ENCODE results near the gene FAM181B. TPM values are rescaled to one million over a fixed set of nuclear protein-coding genes. Genes with fewer than 3 reads are reported as not detected.

FAM181B gene
- total RNA-seq, 4 donors from 2014 or later: 0.26 to 5.7 (median 0.91) TPM; not detected in 1

- H3K27ac ChIP-seq: no peak overlapping the region
- H3K9me3 ChIP-seq: no peaks in the 10 kb centered on the region
- intact Hi-C loops (cut with DNase I; ENCODE audit: low total_unique reads): no loop called here
- H3K4me1 ChIP-seq: no peaks in the 10 kb centered on the region
- TF ChIP-seq CTCF (IDR thresholded peaks at IDR 0.05) (no peak), POLR2A (IDR thresholded peaks at IDR 0.05) (no peak)
- H3K4me3 ChIP-seq: no peak overlapping the region
- DNase-seq: no peak
- no peaks in the 10 kb centered on the region for H3K27me3 ChIP-seq
- H3K36me3 ChIP-seq: no peaks in the 10 kb centered on the region
These were observed 26.0 kb upstream of the FAM181B start for GRCh38 chr11:82759649-82760048.

GRCh38 chr11:82757660-82758357 is 24.1 kb upstream of the FAM181B start:
- Histone ChIP-seq H3K4me3 (no peak overlapping the region), H3K27ac (no peak overlapping the region), H3K4me1 (no peaks in the 10 kb centered on the region), H3K27me3 (no peaks in the 10 kb centered on the region), H3K36me3 (no peaks in the 10 kb centered on the region), H3K9me3 (no peaks in the 10 kb centered on the region)
- TF ChIP-seq POLR2A (IDR thresholded peaks at IDR 0.05) (no peak), CTCF (IDR thresholded peaks at IDR 0.05) (no peak)
- intact Hi-C loops (cut with DNase I; ENCODE audit: low total_unique reads): no loop called here
- no peak for DNase-seq

GRCh38 chr11:82756765-82757639 is 23.3 kb upstream of the FAM181B start:
- intact Hi-C loops (cut with DNase I; ENCODE audit: low total_unique reads): no loop called here
- Histone ChIP-seq H3K4me1 (no peaks in the 10 kb centered on the region), H3K9me3 (no peaks in the 10 kb centered on the region), H3K36me3 (no peaks in the 10 kb centered on the region), H3K4me3 (no peak overlapping the region), H3K27me3 (no peaks in the 10 kb centered on the region), H3K27ac (no peak overlapping the region)
- TF ChIP-seq CTCF (IDR thresholded peaks at IDR 0.05) (no peak), POLR2A (IDR thresholded peaks at IDR 0.05) (no peak)
- no peak for DNase-seq

- H3K36me3 ChIP-seq: no peaks in the 10 kb centered on the region
- no peak for DNase-seq
- no peaks in the 10 kb centered on the region for H3K27me3 ChIP-seq
- H3K9me3 ChIP-seq: no peaks in the 10 kb centered on the region
- intact Hi-C loops (cut with DNase I; ENCODE audit: low total_unique reads): no loop called here
- TF ChIP-seq POLR2A (IDR thresholded peaks at IDR 0.05): no peak
- TF ChIP-seq CTCF (IDR thresholded peaks at IDR 0.05): no peak
- H3K4me3 ChIP-seq: no peak overlapping the region
- H3K27ac ChIP-seq: no peak overlapping the region
- no peaks in the 10 kb centered on the region for H3K4me1 ChIP-seq
These were observed 20.7 kb upstream of the FAM181B start for GRCh38 chr11:82754410-82754809.

- TF ChIP-seq CTCF (IDR thresholded peaks at IDR 0.05): no peak
- no peak for TF ChIP-seq POLR2A (IDR thresholded peaks at IDR 0.05)
- Histone ChIP-seq H3K4me1 (no peaks in the 10 kb centered on the region), H3K27me3 (no peaks in the 10 kb centered on the region), H3K27ac (no peak overlapping the region), H3K36me3 (no peaks in the 10 kb centered on the region), H3K9me3 (no peaks in the 10 kb centered on the region), H3K4me3 (no peak overlapping the region)
- DNase-seq: no peak
- intact Hi-C loops (cut with DNase I; ENCODE audit: low total_unique reads): no loop called here
These were observed 20.3 kb upstream of the FAM181B start for GRCh38 chr11:82753921-82754320.
